Osteoblast (primary cell): ENCODE measurements around the gene JUND. TPM values are rescaled to one million over a fixed set of nuclear protein-coding genes. Genes with fewer than 3 reads are reported as not detected.

Source experiments
- DNase-seq: peaks from one replicate; pipeline ENCODE4 v3.0.0; 2011; ENCODE audit warnings: low spot score, mixed read lengths; ENCODE audit not compliant: insufficient read length; ENCODE audit errors: missing footprints
- H2AFZ ChIP-seq: 2 replicates; pipeline ENCODE4 v1.6.0; 2011; ENCODE audit warnings: mild to moderate bottlenecking, low read length
- H3K27ac ChIP-seq: 2 replicates; pipeline ENCODE4 v1.5.1; 2011; ENCODE audit warnings: mild to moderate bottlenecking, low read depth, low read length, moderate library complexity
- H3K27me3 ChIP-seq: 2 replicates; pipeline ENCODE4 v1.6.0; 2012; ENCODE audit warnings: mild to moderate bottlenecking, control low read depth, inconsistent platforms, low read length, moderate library complexity; ENCODE audit not compliant: insufficient read depth
- H3K36me3 ChIP-seq: 2 replicates; pipeline ENCODE4 v1.5.1; 2011; ENCODE audit warnings: mild to moderate bottlenecking, low read length, control low read depth, moderate library complexity; ENCODE audit not compliant: insufficient read depth
- H3K4me1 ChIP-seq: 2 replicates; pipeline ENCODE4 v1.5.1; 2011; ENCODE audit warnings: mild to moderate bottlenecking, low read length, control low read depth, moderate library complexity; ENCODE audit not compliant: insufficient read depth
- H3K4me2 ChIP-seq: 2 replicates; pipeline ENCODE4 v1.6.0; 2011; ENCODE audit warnings: mild to moderate bottlenecking, low read length; ENCODE audit not compliant: insufficient read depth
- H3K4me3 ChIP-seq: fragments of 200-600 bp; sonication (generic); 3 replicates; pipeline ENCODE4 v1.5.1; 2012; ENCODE audit warnings: mild to moderate bottlenecking, low read length, inconsistent platforms; ENCODE audit not compliant: insufficient read depth
- H3K79me2 ChIP-seq: 2 replicates; pipeline ENCODE4 v1.6.0; 2012; ENCODE audit warnings: mild to moderate bottlenecking, low read length, control low read depth, inconsistent platforms; ENCODE audit not compliant: insufficient read depth
- H3K9me3 ChIP-seq: 2 replicates; pipeline ENCODE4 v1.5.1; 2011; ENCODE audit warnings: low read depth, low read length, control low read depth
- H4K20me1 ChIP-seq: 2 replicates; pipeline ENCODE4 v1.6.0; 2012; ENCODE audit warnings: mild to moderate bottlenecking, low read length, control low read depth; ENCODE audit not compliant: insufficient read depth
- total RNA-seq: library from RNA; depleted of rRNA; stranded (reverse); fragments of >200 nt; gene quantifications from 2 replicates; pipeline ENCODE4 v1.2.3, GENCODE V29; 2012
- TF ChIP-seq, protein P1 (sequence below): IDR thresholded peaks from 2 replicates; pipeline ENCODE4 v1.5.1; 2011; ENCODE audit warnings: mild to moderate bottlenecking, low read depth, low read length, moderate library complexity; ENCODE audit errors: extremely low read depth

Gene JUND
- total RNA-seq, 1 donor = 170 TPM

DNA sequence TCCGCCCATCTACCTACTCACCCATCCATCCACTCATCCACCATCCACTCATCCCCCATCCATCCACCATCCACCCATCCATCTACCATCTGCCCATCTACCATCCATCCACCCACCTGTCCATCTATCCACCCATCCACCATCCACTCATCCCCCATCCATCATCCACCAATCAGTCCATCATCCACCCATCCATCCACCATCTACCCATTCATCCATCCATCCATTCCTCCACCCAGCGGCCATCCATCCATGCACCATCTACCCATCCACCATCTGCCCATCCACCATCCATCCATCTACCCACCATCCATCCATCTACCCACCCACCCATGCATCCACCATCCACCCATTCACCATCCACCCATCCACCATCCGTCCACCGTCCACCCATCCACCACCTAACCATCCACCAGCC is 13.6 kb upstream of the JUND start:
- Histone ChIP-seq H3K27me3 (no peaks in the 10 kb centered on the region), H3K4me1 (peaks cover 24% of the 10 kb centered on the region), H3K27ac (no peak overlapping the region), H3K36me3 (no peaks in the 10 kb centered on the region), H2AFZ (no peak overlapping the region), H4K20me1 (no peaks in the 10 kb centered on the region), H3K9me3 (no peaks in the 10 kb centered on the region), H3K4me3 (no peak overlapping the region), H3K79me2 (no peaks in the 10 kb centered on the region), H3K4me2 (no peak overlapping the region)
- no peak for DNase-seq
- TF ChIP-seq, protein P1, sequence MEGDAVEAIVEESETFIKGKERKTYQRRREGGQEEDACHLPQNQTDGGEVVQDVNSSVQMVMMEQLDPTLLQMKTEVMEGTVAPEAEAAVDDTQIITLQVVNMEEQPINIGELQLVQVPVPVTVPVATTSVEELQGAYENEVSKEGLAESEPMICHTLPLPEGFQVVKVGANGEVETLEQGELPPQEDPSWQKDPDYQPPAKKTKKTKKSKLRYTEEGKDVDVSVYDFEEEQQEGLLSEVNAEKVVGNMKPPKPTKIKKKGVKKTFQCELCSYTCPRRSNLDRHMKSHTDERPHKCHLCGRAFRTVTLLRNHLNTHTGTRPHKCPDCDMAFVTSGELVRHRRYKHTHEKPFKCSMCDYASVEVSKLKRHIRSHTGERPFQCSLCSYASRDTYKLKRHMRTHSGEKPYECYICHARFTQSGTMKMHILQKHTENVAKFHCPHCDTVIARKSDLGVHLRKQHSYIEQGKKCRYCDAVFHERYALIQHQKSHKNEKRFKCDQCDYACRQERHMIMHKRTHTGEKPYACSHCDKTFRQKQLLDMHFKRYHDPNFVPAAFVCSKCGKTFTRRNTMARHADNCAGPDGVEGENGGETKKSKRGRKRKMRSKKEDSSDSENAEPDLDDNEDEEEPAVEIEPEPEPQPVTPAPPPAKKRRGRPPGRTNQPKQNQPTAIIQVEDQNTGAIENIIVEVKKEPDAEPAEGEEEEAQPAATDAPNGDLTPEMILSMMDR = no peak

DNA sequence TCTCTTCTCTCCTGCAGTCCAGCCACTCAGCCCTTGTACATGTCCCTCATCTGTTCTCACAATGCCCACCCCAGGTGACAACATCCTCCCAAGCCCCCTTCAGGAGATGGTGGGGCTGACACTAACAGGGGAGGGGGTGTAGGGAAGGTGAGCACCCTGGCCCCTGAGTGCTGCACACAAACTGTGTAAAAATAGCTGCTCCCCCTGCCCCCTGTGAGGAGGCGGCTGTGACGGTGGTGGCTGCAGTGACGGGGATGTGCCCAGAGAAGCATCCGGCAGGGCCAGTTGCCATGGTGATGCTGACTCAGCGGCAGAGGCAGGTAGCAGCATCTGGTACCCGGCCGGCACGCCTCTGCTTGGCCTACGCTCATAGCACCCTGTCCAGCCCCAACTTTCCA is 13.0 kb upstream of the JUND start:
- Histone ChIP-seq H3K79me2 (no peaks in the 10 kb centered on the region), H2AFZ (no peak overlapping the region), H3K4me1 (peaks cover 26% of the 10 kb centered on the region), H3K4me2 (no peak overlapping the region), H3K4me3 (no peak overlapping the region), H3K27ac (no peak overlapping the region), H3K36me3 (no peaks in the 10 kb centered on the region), H4K20me1 (no peaks in the 10 kb centered on the region), H3K27me3 (no peaks in the 10 kb centered on the region), H3K9me3 (no peaks in the 10 kb centered on the region)
- TF ChIP-seq, protein P1 = no peak
- DNase-seq = peak; percentile 65

DNA sequence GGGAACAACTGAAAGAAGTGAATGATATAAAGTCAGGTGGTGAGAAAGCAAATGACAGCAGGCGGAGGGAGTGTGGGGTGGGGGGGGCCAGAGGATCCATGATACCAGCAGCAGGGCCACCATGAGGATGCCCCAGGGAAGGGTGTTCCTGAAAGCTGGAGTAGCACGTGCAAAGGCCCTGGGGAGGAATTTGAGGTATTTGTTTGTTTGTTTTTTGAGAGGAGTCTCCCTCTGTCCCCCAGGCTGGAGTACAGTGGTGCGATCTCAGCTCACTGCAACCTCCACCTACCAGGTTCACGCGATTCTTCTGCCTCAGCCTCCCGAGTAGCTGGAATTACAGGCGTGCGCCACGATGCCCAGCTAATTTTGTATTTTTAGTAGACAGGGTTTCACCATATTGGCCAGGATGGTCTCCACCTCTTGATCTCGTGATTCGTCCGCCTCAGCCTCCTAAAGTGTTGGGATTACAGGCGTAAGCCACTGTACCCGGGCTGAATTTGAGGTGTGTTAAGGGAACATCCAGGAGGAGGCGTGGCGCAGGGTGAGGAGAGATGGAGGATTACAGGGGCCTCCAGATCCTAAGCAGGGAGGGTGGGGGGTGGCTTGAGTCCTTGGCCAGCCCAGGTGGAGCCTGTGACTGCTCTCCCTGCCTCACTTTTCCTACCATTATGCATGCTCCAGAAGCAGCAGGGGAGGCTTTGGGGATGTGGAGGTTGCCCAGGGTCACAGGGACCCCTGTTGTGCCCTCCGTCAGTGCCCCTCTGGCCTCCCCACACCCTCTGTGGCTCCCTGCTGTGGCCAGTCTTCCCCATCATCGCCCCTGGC is 12.4 kb upstream of the JUND start:
- Histone ChIP-seq H3K4me3 (peak overlapping the region; percentile 83), H3K4me1 (peaks cover 26% of the 10 kb centered on the region), H3K79me2 (no peaks in the 10 kb centered on the region), H3K4me2 (peak overlapping the region; percentile 98), H2AFZ (peak overlapping the region; percentile 63), H3K9me3 (no peaks in the 10 kb centered on the region), H3K27ac (peak overlapping the region; percentile 71), H3K36me3 (no peaks in the 10 kb centered on the region), H3K27me3 (no peaks in the 10 kb centered on the region), H4K20me1 (no peaks in the 10 kb centered on the region)
- peak; percentile 10 for DNase-seq
- TF ChIP-seq, protein P1 = no peak

DNA sequence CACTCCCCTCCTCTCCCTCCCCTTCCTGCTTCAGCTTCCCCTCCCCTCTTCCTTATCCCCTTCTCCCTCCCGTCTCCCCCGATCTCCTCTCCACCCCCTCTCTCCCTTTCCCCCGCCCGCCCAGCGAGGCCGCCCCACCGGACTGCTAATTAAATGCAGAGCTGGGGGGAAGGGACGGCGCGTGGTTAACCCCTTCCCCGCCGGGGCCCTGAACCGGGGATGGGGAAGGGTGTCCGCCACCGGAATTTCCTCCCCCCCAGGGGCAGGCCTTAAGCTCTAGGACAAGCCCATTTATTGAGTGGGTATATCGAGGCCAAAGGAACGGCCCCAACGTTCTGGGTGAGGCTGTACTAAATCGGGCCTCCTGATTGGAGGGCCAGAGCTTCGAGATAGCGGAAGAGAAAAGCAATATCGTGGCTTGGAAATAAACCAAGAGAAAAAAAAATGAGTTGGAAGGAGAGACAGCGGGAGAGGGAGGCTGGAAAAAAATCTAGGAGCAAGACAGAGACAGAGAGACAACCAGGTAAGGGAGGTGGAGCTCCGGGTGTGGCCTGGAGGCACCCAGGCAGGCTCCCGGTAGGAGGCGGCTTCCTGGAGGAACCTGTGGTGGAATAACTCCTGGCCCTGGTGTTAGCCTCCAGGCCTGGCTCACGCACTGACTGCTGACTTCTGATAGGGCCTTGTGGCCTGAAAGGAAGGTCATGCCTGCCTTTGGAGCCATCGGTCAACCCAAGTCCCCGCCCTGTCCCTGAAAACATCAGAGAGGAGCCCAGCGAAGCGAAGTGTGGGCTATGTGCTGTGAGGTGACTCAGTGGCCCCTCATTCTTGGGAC is 11.6 kb upstream of the JUND start:
- peak overlapping the region; percentile 94 for H3K27ac ChIP-seq

More for the DNA sequence above, 11.6 kb upstream of the JUND start:
- H3K4me3 ChIP-seq = peak overlapping the region; percentile 83
- no peaks in the 10 kb centered on the region for H3K27me3 ChIP-seq
- peak; percentile 95 for DNase-seq
- TF ChIP-seq, protein P1 = no peak
- H3K36me3 ChIP-seq = no peaks in the 10 kb centered on the region
- peaks cover 21% of the 10 kb centered on the region for H3K4me1 ChIP-seq
- no peaks in the 10 kb centered on the region for H3K9me3 ChIP-seq
- no peaks in the 10 kb centered on the region for H4K20me1 ChIP-seq
- peak overlapping the region; percentile 63 for H2AFZ ChIP-seq
- H3K79me2 ChIP-seq = no peaks in the 10 kb centered on the region
- H3K4me2 ChIP-seq = peak overlapping the region; percentile 98
